ENCODE data around the gene KRT27.

Gene KRT27

GRCh38 chr17:40782450-40782849 lies at the start of gene KRT27:
KRT27 (minus strand) TSS chr17:40782550; CDS start chr17:40782493, 57 bp downstream.
- no peak for DNase-seq (ENCODE audit: extremely low spot score)
- TF ChIP-seq CTCF (IDR thresholded peaks at IDR 0.05; ENCODE audit: control extremely low read depth, extremely low read depth, low read depth, missing control alignments): no peak
- ChIA-PET POLR2A (no interaction called here), CTCF (interaction anchor here (2.0 kb wide), 1 partner anchor 9 kb away, joined by 8 read pairs; no protein-coding TSS in a partner anchor)

- no peak for TF ChIP-seq CTCF (IDR thresholded peaks at IDR 0.05; ENCODE audit: control extremely low read depth, extremely low read depth, low read depth, missing control alignments)
- ChIA-PET POLR2A (no interaction called here), CTCF (interaction anchor here (0.9 kb wide), 1 partner anchor 11 kb away, joined by 3 read pairs; no protein-coding TSS in a partner anchor)
- DNase-seq (ENCODE audit: extremely low spot score): no peak
Observed at GRCh38 chr17:40830085-40830776, 47.9 kb upstream of the KRT27 start.

- ChIA-PET CTCF (no interaction called here), POLR2A (no interaction called here)
- TF ChIP-seq CTCF (IDR thresholded peaks at IDR 0.05; ENCODE audit: control extremely low read depth, extremely low read depth, low read depth, missing control alignments): no peak
- no peak for DNase-seq (ENCODE audit: extremely low spot score)
Observed at GRCh38 chr17:40828454-40829044, 46.2 kb upstream of the KRT27 start.

GRCh38 chr17:40827746-40828453 lies 45.5 kb upstream of the KRT27 start:
- no peak for DNase-seq (ENCODE audit: extremely low spot score)
- POLR2A ChIA-PET: no interaction called here
- CTCF ChIA-PET: interaction anchor here (0.8 kb wide), 1 partner anchor 835 kb away, joined by 3 read pairs; no protein-coding TSS in a partner anchor
- no peak for TF ChIP-seq CTCF (IDR thresholded peaks at IDR 0.05; ENCODE audit: control extremely low read depth, extremely low read depth, low read depth, missing control alignments)

- ChIA-PET POLR2A (no interaction called here), CTCF (interaction anchor here (1.0 to 1.2 kb wide), 2 partner anchors 823 to 837 kb away, joined by 3 read pairs; no protein-coding TSS in a partner anchor)
- no peak for TF ChIP-seq CTCF (IDR thresholded peaks at IDR 0.05; ENCODE audit: control extremely low read depth, extremely low read depth, low read depth, missing control alignments)
- DNase-seq (ENCODE audit: extremely low spot score): no peak
Observed at GRCh38 chr17:40825599-40825998, 43.2 kb upstream of the KRT27 start.

GRCh38 chr17:40824015-40824832 lies 41.9 kb upstream of the KRT27 start:
- CTCF ChIA-PET: interaction anchor here (1.0 to 2.7 kb wide), 2 partner anchors 9 to 824 kb away, joined by 4 to 6 read pairs; no protein-coding TSS in a partner anchor
- POLR2A ChIA-PET: interaction anchor here (0.6 kb wide), 1 partner anchor 261 kb away, joined by 4 read pairs; no protein-coding TSS in a partner anchor
- no peak for TF ChIP-seq CTCF (IDR thresholded peaks at IDR 0.05; ENCODE audit: control extremely low read depth, extremely low read depth, low read depth, missing control alignments)
- DNase-seq (ENCODE audit: extremely low spot score): no peak

Measured in GM10248 (cell line).